SK-N-SH (cell line): ENCODE measurements around the gene ETS1. TPM values are rescaled to one million over a fixed set of nuclear protein-coding genes. Genes with fewer than 3 reads are reported as not detected.

Experiments used
- CTCF ChIA-PET: fragments of 300-600, 350-600 bp; formaldehyde crosslinking; extraction: SDS; loops from one replicate; lab custom pipeline; 2021; lab: Yijun Ruan, JAX
- POLR2A ChIA-PET: fragments of 350-600 bp; sonication (Branson Sonifier 250); formaldehyde crosslinking; extraction: SDS; loops from one replicate; lab custom pipeline; 2020; ENCODE audit warnings: antibody characterized with exemption, inconsistent platforms; lab: Yijun Ruan, JAX
- DNase-seq: peaks from one replicate; pipeline ENCODE4 v3.0.0; 2012
- H2AFZ ChIP-seq: fragments of 200-600 bp; sonication (generic); 2 replicates; pipeline ENCODE4 v1.8.1; 2016; ENCODE audit warnings: antibody characterized with exemption, mild to moderate bottlenecking, low read depth
- H3F3A ChIP-seq: fragments of 200-600 bp; sonication (generic); replicated peaks from 2 replicates; pipeline ENCODE3; 2016; ENCODE audit warnings: antibody characterized with exemption, mild to moderate bottlenecking; ENCODE audit not compliant: insufficient read depth
- H3K27ac ChIP-seq, 2 experiments: fragments of 200-500 bp in 1 of 2; fragments of 200-600 bp in 1 of 2; sonication (Bioruptor generic) in 1 of 2; sonication (generic), shearing (Covaris generic) in 1 of 2; 2 replicates each; pipeline versions ENCODE4 v1.5.1 to v1.6.1; 2014 to 2016; ENCODE audit warnings: low read depth in 2 of 2, inconsistent platforms in 1 of 2, low read length in 1 of 2, mild to moderate bottlenecking in 1 of 2, mixed read lengths in 1 of 2
- H3K27me3 ChIP-seq: fragments of 200-600 bp; sonication (generic), shearing (Covaris generic); 2 replicates; pipeline ENCODE4 v1.6.1; 2016; ENCODE audit warnings: mixed run types; ENCODE audit not compliant: insufficient read depth
- H3K36me3 ChIP-seq, 2 experiments: fragments of 200-500 bp in 1 of 2; fragments of 200-600 bp in 1 of 2; sonication (Bioruptor generic) in 1 of 2; sonication (generic) in 1 of 2; replicated peaks in 1 of 2; 2 replicates each; pipeline versions ENCODE3 to v1.5.1; 2014 to 2016; ENCODE audit warnings: low read length in 1 of 2, mild to moderate bottlenecking in 1 of 2; ENCODE audit not compliant: insufficient read depth in 2 of 2, control insufficient read depth in 1 of 2
- H3K4me1 ChIP-seq, 2 experiments: fragments of 200-500 bp in 1 of 2; fragments of 200-600 bp in 1 of 2; sonication (Bioruptor generic) in 1 of 2; sonication (generic), shearing (Covaris generic) in 1 of 2; 2 replicates each; pipeline versions ENCODE4 v1.5.1 to v1.6.1; 2014 to 2016; ENCODE audit warnings: low read depth in 1 of 2, low read length in 1 of 2, mixed run types in 1 of 2; ENCODE audit not compliant: insufficient read depth in 2 of 2, control insufficient read depth in 1 of 2
- H3K4me2 ChIP-seq: fragments of 200-600 bp; sonication (generic), shearing (Covaris generic); 2 replicates; pipeline ENCODE4 v1.6.1; 2017; ENCODE audit warnings: mixed run types
- H3K4me3 ChIP-seq, 2 experiments: fragments of 200-500 bp in 1 of 2; fragments of 200-600 bp in 1 of 2; sonication (Bioruptor generic) in 1 of 2; sonication (generic), shearing (Covaris generic) in 1 of 2; 2 replicates each; pipeline versions ENCODE4 v1.5.1 to v1.8.1; 2014 to 2016; ENCODE audit warnings: low read depth in 2 of 2, inconsistent platforms in 1 of 2, low read length in 1 of 2, mild to moderate bottlenecking in 1 of 2, mixed read lengths in 1 of 2, moderate library complexity in 1 of 2
- H3K79me2 ChIP-seq: fragments of 200-600 bp; sonication (generic); 2 replicates; pipeline ENCODE4 v1.8.1; 2017; ENCODE audit warnings: mild to moderate bottlenecking; ENCODE audit not compliant: insufficient read depth
- H3K9ac ChIP-seq: fragments of 200-600 bp; sonication (generic); 2 replicates; pipeline ENCODE4 v1.6.1; 2017; ENCODE audit warnings: mixed run types
- H3K9me2 ChIP-seq: fragments of 200-600 bp; sonication (generic); 2 replicates; pipeline ENCODE4 v1.6.1; 2017; ENCODE audit warnings: mixed run types
- H3K9me3 ChIP-seq: fragments of 200-600 bp; sonication (generic); 2 replicates; pipeline ENCODE4 v1.6.1; 2017; ENCODE audit warnings: mixed run types, mild to moderate bottlenecking, moderate library complexity
- H4K20me1 ChIP-seq: fragments of 200-600 bp; sonication (generic); 2 replicates; pipeline ENCODE4 v1.6.1; 2017; ENCODE audit warnings: mild to moderate bottlenecking, mixed run types; ENCODE audit not compliant: insufficient read depth
- ELF1 ChIP-seq: IDR thresholded peaks from 2 replicates; pipeline ENCODE4 v1.4.0; 2012
- EZH2phosphoT487 ChIP-seq: fragments of 200-600 bp; sonication (generic); IDR thresholded peaks from 2 replicates; pipeline ENCODE4 v1.6.1; 2017; ENCODE audit warnings: low read depth, mixed run types, mild to moderate bottlenecking, antibody characterized with exemption, moderate library complexity, borderline replicate concordance
- FOXJ3 ChIP-seq: sonication (generic); formaldehyde crosslinking; IDR thresholded peaks from 2 replicates; pipeline ENCODE4 v1.5.1; 2020; ENCODE audit warnings: mild to moderate bottlenecking, missing genetic modification reagents
- FOXM1 ChIP-seq: IDR thresholded peaks from 2 replicates; pipeline ENCODE4 v1.4.0; 2012; ENCODE audit warnings: low read depth, mild to moderate bottlenecking
- GATA2 ChIP-seq: sonication (generic); formaldehyde crosslinking; IDR thresholded peaks from 2 replicates; pipeline ENCODE4 v1.5.0; 2020; ENCODE audit warnings: mild to moderate bottlenecking, missing genetic modification reagents
- JUND ChIP-seq: IDR thresholded peaks from 2 replicates; pipeline ENCODE4 v1.4.0; 2012
- MAX ChIP-seq: IDR thresholded peaks from 2 replicates; pipeline ENCODE4 v1.4.0; 2012; ENCODE audit warnings: low read depth
- MXI1 ChIP-seq: IDR thresholded peaks from 2 replicates; pipeline ENCODE4 v1.6.1; 2012; ENCODE audit warnings: mild to moderate bottlenecking, low read depth, low read length, improper control_type of control experiment
- NFIC ChIP-seq: IDR thresholded peaks from 2 replicates; pipeline ENCODE4 v1.4.0; 2012; ENCODE audit warnings: borderline replicate concordance
- NRF1 ChIP-seq: IDR thresholded peaks from 2 replicates; pipeline ENCODE4 v1.6.1; 2012; ENCODE audit warnings: low read depth, mild to moderate bottlenecking, low read length
- POLR2AphosphoS5 ChIP-seq: IDR thresholded peaks from 2 replicates; pipeline ENCODE4 v1.6.1; 2012; ENCODE audit warnings: low read depth, low read length
- RAD21 ChIP-seq: IDR thresholded peaks from 2 replicates; pipeline ENCODE4 v1.6.1; 2012; ENCODE audit warnings: mild to moderate bottlenecking, low read length
- RCOR1 ChIP-seq: fragments of 150-350 bp; IDR thresholded peaks from 2 replicates; pipeline ENCODE4 v1.6.1; 2017; ENCODE audit warnings: antibody characterized with exemption, low read length
- RFX5 ChIP-seq: IDR thresholded peaks from 2 replicates; pipeline ENCODE4 v1.6.1; 2012; ENCODE audit warnings: mild to moderate bottlenecking, improper control_type of control experiment, low read length
- RXRA ChIP-seq: IDR thresholded peaks from 2 replicates; pipeline ENCODE4 v1.4.0; 2012; ENCODE audit warnings: low read depth, mild to moderate bottlenecking, borderline replicate concordance
- SMC3 ChIP-seq: IDR thresholded peaks from 2 replicates; pipeline ENCODE4 v1.6.1; 2012; ENCODE audit warnings: low read depth, low read length, improper control_type of control experiment
- TAF1 ChIP-seq: IDR thresholded peaks from 2 replicates; pipeline ENCODE4 v1.6.1; 2012; ENCODE audit warnings: low read depth, mild to moderate bottlenecking, low read length, moderate library complexity, borderline replicate concordance
- YY1 ChIP-seq: IDR thresholded peaks from 2 replicates; pipeline ENCODE4 v1.4.0; 2012; ENCODE audit warnings: low read depth, mild to moderate bottlenecking
- ZBTB33 ChIP-seq: IDR thresholded peaks from 2 replicates; pipeline ENCODE4 v1.4.0; 2012; ENCODE audit warnings: low read depth, borderline replicate concordance
- WGBS: methylation state at CpG from one replicate; pipeline ENCODE4 v1.1.6; 2017; ENCODE audit warnings: low lambda C conversion rate; 5-methylcytosine and 5-hydroxymethylcytosine counted together
- polyA plus RNA-seq, 3 experiments: library from polyadenylated mRNA; depleted of rRNA; stranded (reverse); fragments of >200 nt; gene quantifications; 2 replicates each; pipeline ENCODE4 v1.2.3, GENCODE V29; 2012
- TF ChIP-seq, protein P1 (sequence below): IDR thresholded peaks from 2 replicates; pipeline ENCODE4 v1.6.1; 2012; ENCODE audit warnings: mild to moderate bottlenecking, low read depth, low read length, moderate library complexity
- TF ChIP-seq, protein P2 (sequence below): fragments of 150-350 bp; IDR thresholded peaks from 2 replicates; pipeline ENCODE4 v1.6.1; 2017; ENCODE audit warnings: antibody characterized with exemption, low read length, low read depth, borderline replicate concordance

The ETS1 gene
- polyA plus RNA-seq, 1 of the 3 experiments (the other 2 are of a cell fraction): 14.5 TPM

GRCh38 chr11:128462922-128463321 lies 124.4 kb downstream of the ETS1 start:
- H3K9me2 ChIP-seq: no peaks in the 10 kb centered on the region
- CTCF ChIA-PET: interaction anchor here (1.3 kb wide), 1 partner anchor 167 kb away, joined by 3 read pairs; no protein-coding TSS in a partner anchor
- no peaks in the 10 kb centered on the region for H3K9me3 ChIP-seq
- H3K27ac ChIP-seq: peak overlapping the region; percentile 71 to 99
- no peak overlapping the region for H3K4me2 ChIP-seq
- H3K27me3 ChIP-seq: no peaks in the 10 kb centered on the region
- H3F3A ChIP-seq: peaks cover 34% of the 10 kb centered on the region
- POLR2A ChIA-PET: no interaction called here
- peaks cover 16 to 18% of the 10 kb centered on the region in 2 experiments for H3K4me1 ChIP-seq
- H4K20me1 ChIP-seq: no peaks in the 10 kb centered on the region
- no peak for TF ChIP-seq GATA2
- no peak for TF ChIP-seq YY1
- no peak for TF ChIP-seq ZBTB33
- TF ChIP-seq RAD21: no peak
- no peak for TF ChIP-seq EZH2phosphoT487
- TF ChIP-seq MAX: no peak
- no peak for TF ChIP-seq TAF1
- TF ChIP-seq RXRA: no peak
- TF ChIP-seq RCOR1: no peak
- no peak overlapping the region for H2AFZ ChIP-seq
- peak overlapping the region; percentile 37; the same call in 1 of the 2 replicates for H3K9ac ChIP-seq
- 99% methylated on average over 4 of the region's 4 CpGs for WGBS
- H3K36me3 ChIP-seq: peaks cover 44 to 57% of the 10 kb centered on the region in 2 experiments
- DNase-seq: no peak
- no peak overlapping the region for H3K4me3 ChIP-seq
- peaks cover 60% of the 10 kb centered on the region for H3K79me2 ChIP-seq

DNA sequence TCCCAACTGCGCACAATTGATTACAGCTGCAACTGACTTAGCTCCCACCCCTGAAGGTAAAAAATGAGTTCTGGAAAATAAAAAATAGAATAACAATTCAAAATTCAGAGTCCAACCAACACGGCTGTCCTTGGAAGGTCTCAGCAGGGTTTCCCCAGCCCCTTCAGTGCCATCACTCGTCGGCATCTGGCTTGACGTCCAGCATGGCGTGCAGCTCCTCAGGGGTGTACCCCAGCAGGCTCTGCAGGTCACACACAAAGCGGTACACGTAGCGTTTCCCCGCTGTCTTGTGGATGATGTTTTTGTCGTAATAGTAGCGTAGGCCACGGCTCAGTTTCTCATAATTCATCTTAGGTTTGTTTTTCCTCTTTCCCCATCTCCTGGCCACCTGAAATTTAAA lies 125.2 kb downstream of the ETS1 start:
- ChIA-PET CTCF (interaction anchor here (1.2 to 1.3 kb wide), 2 partner anchors 31 to 168 kb away, joined by 3 read pairs; no protein-coding TSS in a partner anchor), POLR2A (no interaction called here)
- WGBS: 98% methylated on average over 13 of the region's 13 CpGs
- no peak for TF ChIP-seq MXI1
- TF ChIP-seq POLR2AphosphoS5: no peak
- TF ChIP-seq NRF1: no peak
- TF ChIP-seq RFX5: no peak
- no peak for TF ChIP-seq JUND
- TF ChIP-seq FOXJ3 (CRISPR knock-in tag): no peak
- TF ChIP-seq MAX: no peak
- TF ChIP-seq, protein P1, sequence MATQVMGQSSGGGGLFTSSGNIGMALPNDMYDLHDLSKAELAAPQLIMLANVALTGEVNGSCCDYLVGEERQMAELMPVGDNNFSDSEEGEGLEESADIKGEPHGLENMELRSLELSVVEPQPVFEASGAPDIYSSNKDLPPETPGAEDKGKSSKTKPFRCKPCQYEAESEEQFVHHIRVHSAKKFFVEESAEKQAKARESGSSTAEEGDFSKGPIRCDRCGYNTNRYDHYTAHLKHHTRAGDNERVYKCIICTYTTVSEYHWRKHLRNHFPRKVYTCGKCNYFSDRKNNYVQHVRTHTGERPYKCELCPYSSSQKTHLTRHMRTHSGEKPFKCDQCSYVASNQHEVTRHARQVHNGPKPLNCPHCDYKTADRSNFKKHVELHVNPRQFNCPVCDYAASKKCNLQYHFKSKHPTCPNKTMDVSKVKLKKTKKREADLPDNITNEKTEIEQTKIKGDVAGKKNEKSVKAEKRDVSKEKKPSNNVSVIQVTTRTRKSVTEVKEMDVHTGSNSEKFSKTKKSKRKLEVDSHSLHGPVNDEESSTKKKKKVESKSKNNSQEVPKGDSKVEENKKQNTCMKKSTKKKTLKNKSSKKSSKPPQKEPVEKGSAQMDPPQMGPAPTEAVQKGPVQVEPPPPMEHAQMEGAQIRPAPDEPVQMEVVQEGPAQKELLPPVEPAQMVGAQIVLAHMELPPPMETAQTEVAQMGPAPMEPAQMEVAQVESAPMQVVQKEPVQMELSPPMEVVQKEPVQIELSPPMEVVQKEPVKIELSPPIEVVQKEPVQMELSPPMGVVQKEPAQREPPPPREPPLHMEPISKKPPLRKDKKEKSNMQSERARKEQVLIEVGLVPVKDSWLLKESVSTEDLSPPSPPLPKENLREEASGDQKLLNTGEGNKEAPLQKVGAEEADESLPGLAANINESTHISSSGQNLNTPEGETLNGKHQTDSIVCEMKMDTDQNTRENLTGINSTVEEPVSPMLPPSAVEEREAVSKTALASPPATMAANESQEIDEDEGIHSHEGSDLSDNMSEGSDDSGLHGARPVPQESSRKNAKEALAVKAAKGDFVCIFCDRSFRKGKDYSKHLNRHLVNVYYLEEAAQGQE: no peak
- TF ChIP-seq FOXM1: no peak
- no peak for TF ChIP-seq NFIC
- no peak for TF ChIP-seq RCOR1
- no peak for TF ChIP-seq SMC3
- TF ChIP-seq, protein P2, sequence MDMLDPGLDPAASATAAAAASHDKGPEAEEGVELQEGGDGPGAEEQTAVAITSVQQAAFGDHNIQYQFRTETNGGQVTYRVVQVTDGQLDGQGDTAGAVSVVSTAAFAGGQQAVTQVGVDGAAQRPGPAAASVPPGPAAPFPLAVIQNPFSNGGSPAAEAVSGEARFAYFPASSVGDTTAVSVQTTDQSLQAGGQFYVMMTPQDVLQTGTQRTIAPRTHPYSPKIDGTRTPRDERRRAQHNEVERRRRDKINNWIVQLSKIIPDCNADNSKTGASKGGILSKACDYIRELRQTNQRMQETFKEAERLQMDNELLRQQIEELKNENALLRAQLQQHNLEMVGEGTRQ: no peak
- no peak for TF ChIP-seq ELF1
- H2AFZ ChIP-seq: no peak overlapping the region
- no peaks in the 10 kb centered on the region for H3K27me3 ChIP-seq
- peaks cover 40% of the 10 kb centered on the region for H3F3A ChIP-seq
- no peaks in the 10 kb centered on the region for H3K9me3 ChIP-seq
- no peaks in the 10 kb centered on the region for H3K9me2 ChIP-seq
- H3K79me2 ChIP-seq: peaks cover 58% of the 10 kb centered on the region
- H3K4me2 ChIP-seq: no peak overlapping the region
- no peaks in the 10 kb centered on the region for H4K20me1 ChIP-seq
- peaks cover 19 to 21% of the 10 kb centered on the region in 2 experiments for H3K4me1 ChIP-seq
- DNase-seq: no peak
- H3K9ac ChIP-seq: no peak overlapping the region
- H3K27ac ChIP-seq: peak overlapping the region in 1 of 2 experiments; percentile 99; a peak in 2 of 4 replicates
- H3K4me3 ChIP-seq: no peak overlapping the region
- peaks cover 50 to 64% of the 10 kb centered on the region in 2 experiments for H3K36me3 ChIP-seq
